Activated naive CD8-positive, alpha-beta T cell (primary cell): ENCODE data around the gene PRDM13.
A peak's percentile ranks its signal among the peaks of the same experiment; 100 is the strongest.
"Not testable (repeated sequence)": the region's sequence is repeated elsewhere in the genome, so short reads cannot be mapped to it uniquely, and the experiment has no call there.

ENCODE experiments used
- H3K27ac Mint-ChIP-seq: one replicate; pipeline ENCODE4 v1.8.0; 2021; ENCODE audit warnings: mixed read lengths
- H3K27me3 Mint-ChIP-seq: one replicate; pipeline ENCODE4 v1.8.0; 2021; ENCODE audit warnings: mixed read lengths
- H3K36me3 Mint-ChIP-seq: one replicate; pipeline ENCODE4 v1.8.0; 2021; ENCODE audit warnings: mixed read lengths
- H3K4me1 Mint-ChIP-seq: one replicate; pipeline ENCODE4 v1.8.0; 2021; ENCODE audit warnings: low read depth, mixed read lengths
- H3K4me3 Mint-ChIP-seq: one replicate; pipeline ENCODE4 v1.8.0; 2021; ENCODE audit warnings: mild to moderate bottlenecking, mixed read lengths
- H3K9me3 Mint-ChIP-seq: one replicate; pipeline ENCODE4 v1.8.0; 2021; ENCODE audit warnings: low read depth, mixed read lengths

Gene PRDM13

DNA sequence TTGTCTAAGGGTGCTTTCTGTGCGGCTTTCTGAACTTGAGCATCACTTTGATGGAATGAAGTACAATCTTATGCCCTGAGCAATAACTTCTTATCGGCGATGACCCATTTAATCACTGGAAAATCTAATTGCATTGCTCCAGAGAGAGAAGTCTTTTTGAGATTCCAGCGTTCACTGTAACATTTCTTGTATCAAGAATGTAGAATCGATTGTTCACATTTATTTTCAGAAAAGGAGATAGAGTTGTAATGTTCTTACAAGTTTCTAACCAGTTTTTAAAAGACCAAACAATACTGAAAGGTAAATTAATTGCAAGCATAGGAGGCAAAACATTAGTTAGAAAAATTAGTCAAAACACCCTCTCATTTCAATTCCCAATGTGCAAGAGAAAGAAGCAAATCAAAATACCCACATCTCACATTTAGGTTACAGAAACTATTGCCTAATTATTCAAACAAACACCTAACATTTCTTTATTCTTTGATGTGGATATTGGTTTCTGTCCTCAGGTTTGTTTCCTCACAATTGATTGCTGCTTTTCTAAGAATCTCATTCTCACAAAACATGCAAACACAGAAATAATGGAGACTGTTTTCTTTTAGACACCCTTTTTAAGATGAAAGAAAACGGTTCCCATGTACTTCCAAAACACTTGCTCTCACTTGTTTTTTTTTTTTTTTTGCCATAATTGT lies 14.8 kb upstream of the PRDM13 start:
- peaks cover 5% of the 10 kb centered on the region for H3K9me3 Mint-ChIP-seq
- H3K27me3 Mint-ChIP-seq: peaks cover 52% of the 10 kb centered on the region
- H3K27ac Mint-ChIP-seq: no peak overlapping the region
- peaks cover 2% of the 10 kb centered on the region for H3K36me3 Mint-ChIP-seq
- peak overlapping the region; percentile 38 for H3K4me3 Mint-ChIP-seq
- H3K4me1 Mint-ChIP-seq: peaks cover 30% of the 10 kb centered on the region

DNA sequence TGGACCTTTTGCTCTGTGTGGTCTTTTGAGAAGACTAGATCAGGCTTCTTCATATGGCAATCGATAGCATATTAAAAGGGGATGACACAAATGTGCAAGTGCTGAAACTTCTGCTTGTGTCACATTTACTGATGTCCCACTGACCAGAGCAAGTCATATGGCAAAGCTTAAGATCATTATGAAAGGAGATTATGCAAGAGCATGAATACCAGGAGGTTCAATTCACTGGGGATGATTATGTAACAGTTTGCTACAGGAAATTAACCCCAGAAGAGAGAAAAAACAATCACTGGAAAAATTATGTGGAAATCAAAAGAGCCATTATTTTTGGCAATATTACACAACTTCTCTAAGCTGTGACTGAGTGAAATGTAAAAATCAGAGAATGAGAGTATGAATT lies 13.7 kb upstream of the PRDM13 start:
- Mint-ChIP-seq H3K4me1 (peaks cover 30% of the 10 kb centered on the region), H3K4me3 (no peak overlapping the region), H3K9me3 (peaks cover 5% of the 10 kb centered on the region), H3K27ac (no peak overlapping the region), H3K27me3 (peaks cover 55% of the 10 kb centered on the region), H3K36me3 (peaks cover 2% of the 10 kb centered on the region)

DNA sequence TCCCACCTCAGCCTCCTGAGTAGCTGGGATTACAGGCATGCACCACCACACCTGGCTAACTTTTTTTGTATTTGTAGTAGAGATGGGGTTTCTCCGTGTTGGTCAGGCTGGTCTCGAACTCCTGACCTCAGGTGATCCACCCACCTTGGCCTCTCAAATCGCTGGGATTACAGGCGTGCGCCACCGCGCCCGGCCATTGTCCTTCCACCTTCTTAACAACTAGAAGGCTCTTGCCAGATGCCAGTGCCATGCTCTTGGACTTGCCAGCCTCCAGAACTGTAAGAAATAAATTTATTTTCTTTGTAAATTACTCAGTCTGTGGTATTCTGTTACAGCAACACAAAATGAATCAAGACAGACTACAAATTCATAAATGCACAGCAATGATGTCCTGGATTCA lies 11.9 kb upstream of the PRDM13 start:
- peaks cover 63% of the 10 kb centered on the region for H3K27me3 Mint-ChIP-seq
- H3K36me3 Mint-ChIP-seq, H3K4me3 Mint-ChIP-seq, H3K9me3 Mint-ChIP-seq, H3K27ac Mint-ChIP-seq: not testable (repeated sequence)
- H3K4me1 Mint-ChIP-seq: peaks cover 19% of the 10 kb centered on the region

DNA sequence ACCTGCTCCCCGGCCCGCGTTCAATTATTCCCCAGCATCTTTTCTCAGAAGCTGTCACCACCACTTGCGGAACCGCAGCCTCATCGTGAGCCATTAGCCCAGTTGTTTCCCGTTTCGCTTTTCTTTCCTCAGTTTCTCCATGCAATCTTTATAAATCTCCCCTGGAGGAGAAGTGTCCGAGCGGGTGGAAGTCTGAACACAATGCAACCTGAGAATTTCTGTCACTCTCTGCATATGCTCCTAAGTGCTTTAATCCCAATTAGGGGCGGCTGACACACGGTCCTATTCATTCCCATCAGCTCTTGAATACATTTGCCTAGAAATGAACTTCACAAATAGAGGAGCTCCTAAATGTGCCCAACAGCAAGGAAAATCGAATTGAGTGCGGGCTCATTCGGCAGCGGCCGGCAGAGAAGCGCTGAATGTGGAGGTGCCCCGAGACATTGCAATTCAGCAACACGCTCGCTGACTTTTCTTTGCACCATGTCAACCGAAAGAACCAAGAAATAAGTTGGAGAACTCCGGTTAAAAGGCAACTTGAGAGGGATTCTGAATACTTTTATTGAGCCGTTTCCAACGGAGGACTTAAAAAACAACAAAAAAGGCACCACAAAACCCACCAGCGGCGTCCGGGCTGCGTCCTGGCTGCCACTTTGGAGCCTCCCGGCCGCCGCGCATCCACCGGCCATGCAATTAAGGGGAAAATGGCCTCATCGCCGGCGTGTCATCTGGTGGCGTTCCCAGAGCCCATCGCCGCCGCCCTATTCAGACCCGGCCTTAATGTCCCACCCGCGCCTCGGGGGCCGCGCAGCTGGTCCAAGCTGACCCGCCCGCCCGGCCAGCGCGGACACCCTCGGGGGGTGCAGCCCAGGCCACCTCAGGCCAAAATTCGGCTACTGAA lies 3.9 kb upstream of the PRDM13 start:
- Mint-ChIP-seq H3K36me3 (no peaks in the 10 kb centered on the region), H3K9me3 (peaks cover 3% of the 10 kb centered on the region), H3K27ac (no peak overlapping the region), H3K4me3 (peak overlapping the region; percentile 71), H3K4me1 (peaks cover 28% of the 10 kb centered on the region), H3K27me3 (peaks cover 59% of the 10 kb centered on the region)

DNA sequence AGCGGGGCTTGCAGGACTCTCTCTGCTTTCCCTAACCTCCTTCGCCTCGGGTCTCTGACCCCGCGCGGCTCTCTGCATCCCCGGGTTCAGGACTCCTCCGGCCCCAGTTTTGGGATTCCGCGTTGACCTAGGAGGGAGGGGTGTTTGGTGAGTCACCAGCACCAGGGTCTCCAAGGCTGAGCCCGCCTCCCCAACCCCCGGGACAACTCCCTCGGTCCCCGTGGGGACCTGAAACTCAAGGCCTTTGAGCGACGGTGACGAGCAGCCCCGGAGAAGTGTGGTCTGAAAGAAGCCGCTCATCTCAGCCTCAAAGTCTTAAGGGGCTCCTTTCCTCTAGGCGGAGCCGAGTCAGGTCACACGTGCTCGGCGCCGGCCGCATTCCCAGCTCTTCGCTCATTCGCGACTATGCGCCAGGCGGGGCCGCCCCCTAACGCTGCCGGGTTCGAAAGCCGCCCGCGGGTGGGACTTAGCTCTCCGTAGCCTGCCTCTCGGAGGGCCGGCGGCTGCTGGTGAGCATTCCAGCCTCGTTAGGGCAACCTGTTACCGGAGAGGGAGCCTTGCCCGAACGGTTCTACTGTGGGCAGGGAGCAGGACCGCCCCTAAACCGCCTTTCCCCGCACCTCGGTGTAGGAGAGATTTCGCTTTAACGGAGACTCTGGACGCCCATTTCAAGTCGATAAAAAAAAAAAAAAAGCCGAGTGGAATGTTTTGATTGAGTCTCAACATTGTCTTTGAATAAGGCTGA lies 3.0 kb upstream of the PRDM13 start:
- peaks cover 3% of the 10 kb centered on the region for H3K9me3 Mint-ChIP-seq
- H3K36me3 Mint-ChIP-seq: no peaks in the 10 kb centered on the region
- no peak overlapping the region for H3K27ac Mint-ChIP-seq
- peaks cover 57% of the 10 kb centered on the region for H3K27me3 Mint-ChIP-seq
- peak overlapping the region; percentile 70 for H3K4me3 Mint-ChIP-seq
- peaks cover 28% of the 10 kb centered on the region for H3K4me1 Mint-ChIP-seq

DNA sequence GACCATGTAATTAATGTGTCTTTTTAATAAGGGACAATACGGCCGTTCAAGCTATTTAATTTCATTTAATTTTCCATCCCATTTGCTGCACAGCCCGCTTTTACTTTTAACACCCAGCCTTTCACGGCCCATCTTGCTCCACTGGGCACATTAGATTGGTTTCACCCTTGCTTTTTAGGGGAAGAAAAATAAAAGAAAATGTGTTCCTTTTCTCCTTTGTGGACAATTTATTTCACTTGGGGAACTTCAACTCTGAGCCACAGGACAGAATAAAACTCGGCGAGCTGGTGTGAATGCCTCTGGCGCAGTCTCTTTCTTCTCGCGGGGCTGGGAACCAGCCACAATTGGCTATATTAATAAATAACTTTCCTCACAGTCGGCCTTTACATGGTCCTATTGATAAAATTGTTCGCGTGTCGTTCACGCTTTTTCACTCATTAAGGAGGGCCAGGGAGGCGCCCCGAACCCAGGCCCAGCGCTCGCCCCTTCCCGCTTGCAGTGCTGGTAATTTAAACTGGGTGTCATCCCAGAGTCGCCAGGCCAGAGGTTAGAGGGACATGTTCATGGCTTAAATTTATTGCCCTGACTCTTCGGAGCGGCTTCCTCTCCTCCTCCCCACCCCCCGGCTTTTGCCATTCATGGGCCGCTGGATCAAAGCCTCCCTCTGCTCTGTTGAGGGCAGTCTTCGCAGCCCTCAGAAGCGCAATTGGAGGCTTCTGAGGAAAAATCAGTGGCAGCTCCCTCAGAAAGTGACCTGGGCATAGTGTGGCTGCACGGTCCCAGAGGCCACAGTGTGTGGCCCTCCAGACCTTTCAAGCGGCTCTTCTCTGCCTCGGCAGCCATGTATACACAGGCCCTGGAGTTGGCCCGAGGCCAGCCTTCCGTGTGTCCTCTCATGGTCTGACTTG lies 2.2 kb upstream of the PRDM13 start:
- Mint-ChIP-seq H3K4me1 (peaks cover 34% of the 10 kb centered on the region), H3K4me3 (peak overlapping the region; percentile 70), H3K27me3 (peaks cover 56% of the 10 kb centered on the region), H3K9me3 (peaks cover 3% of the 10 kb centered on the region), H3K27ac (no peak overlapping the region), H3K36me3 (no peaks in the 10 kb centered on the region)

DNA sequence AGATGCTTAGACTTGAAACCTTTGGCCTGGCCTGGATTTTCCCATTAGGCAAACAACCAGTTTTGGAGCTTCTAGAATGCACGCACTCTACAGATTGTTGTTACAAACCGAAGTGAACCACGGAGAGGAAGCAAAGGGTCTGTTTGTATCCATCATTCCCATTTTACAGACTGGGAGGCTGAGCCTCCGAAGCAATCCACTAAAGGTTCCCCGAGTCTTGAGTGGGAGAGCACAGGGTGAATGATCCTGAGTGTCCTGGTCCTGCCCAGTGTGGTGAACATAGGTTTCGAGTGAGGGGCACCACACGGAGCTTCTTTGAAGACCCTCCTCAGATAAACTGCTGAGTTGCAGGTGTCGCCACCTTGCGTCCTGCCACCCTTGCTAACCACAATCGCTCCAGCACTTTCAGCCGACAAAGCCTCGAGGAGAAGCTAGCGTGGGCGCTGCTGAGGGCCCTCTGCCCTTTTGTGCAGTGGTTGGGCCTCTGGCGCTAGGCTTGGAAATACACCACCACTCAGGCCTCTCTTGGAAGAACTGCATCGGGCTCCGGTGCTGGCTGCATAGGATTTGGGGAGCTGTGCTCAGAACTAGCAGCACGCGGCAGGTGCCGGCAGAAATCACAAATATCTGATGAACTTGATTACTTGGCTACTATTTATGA lies 1.4 kb upstream of the PRDM13 start:
- no peaks in the 10 kb centered on the region for H3K36me3 Mint-ChIP-seq
- peaks cover 57% of the 10 kb centered on the region for H3K27me3 Mint-ChIP-seq
- no peak overlapping the region for H3K4me3 Mint-ChIP-seq
- H3K4me1 Mint-ChIP-seq: peaks cover 38% of the 10 kb centered on the region
- no peak overlapping the region for H3K27ac Mint-ChIP-seq
- peaks cover 3% of the 10 kb centered on the region for H3K9me3 Mint-ChIP-seq

DNA sequence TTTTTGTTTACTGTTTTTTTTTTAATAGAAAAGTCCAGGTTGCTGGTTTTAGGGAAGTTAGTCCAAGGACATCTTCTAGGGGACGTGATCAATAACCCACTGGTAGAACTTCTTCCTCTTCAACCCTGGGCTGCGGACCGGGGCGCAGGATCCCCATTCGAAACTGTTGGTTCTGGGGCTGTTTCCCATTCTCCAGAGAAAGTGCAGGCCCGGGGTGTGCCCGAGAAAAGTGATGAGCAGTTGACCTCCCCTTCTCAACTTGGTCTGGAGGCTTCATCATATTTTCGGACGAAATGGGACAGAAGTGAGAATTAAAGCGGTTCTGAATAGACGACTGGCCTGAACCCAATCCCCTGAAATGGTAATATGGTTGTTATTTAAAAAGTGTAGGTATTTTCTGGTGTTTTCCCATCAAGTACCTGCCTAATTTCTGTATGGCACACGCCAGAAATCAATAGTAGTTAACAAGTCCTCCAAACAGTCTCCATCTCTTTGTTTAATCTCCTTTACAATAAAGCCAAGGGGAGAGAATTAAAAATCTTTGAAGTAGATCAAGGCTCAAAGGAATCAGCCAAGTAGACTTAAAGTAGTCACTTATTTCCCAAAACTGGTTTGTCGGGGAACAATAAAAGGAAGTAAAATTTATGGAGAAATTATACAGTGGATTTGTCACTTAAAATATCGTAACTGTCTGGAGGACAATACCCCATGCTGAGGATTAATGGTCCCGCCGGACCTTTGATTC lies 550 bp upstream of the PRDM13 start:
- H3K4me3 Mint-ChIP-seq: no peak overlapping the region
- peaks cover 3% of the 10 kb centered on the region for H3K9me3 Mint-ChIP-seq
- no peaks in the 10 kb centered on the region for H3K36me3 Mint-ChIP-seq
- H3K27ac Mint-ChIP-seq: no peak overlapping the region
- peaks cover 59% of the 10 kb centered on the region for H3K27me3 Mint-ChIP-seq
- H3K4me1 Mint-ChIP-seq: peaks cover 47% of the 10 kb centered on the region

DNA sequence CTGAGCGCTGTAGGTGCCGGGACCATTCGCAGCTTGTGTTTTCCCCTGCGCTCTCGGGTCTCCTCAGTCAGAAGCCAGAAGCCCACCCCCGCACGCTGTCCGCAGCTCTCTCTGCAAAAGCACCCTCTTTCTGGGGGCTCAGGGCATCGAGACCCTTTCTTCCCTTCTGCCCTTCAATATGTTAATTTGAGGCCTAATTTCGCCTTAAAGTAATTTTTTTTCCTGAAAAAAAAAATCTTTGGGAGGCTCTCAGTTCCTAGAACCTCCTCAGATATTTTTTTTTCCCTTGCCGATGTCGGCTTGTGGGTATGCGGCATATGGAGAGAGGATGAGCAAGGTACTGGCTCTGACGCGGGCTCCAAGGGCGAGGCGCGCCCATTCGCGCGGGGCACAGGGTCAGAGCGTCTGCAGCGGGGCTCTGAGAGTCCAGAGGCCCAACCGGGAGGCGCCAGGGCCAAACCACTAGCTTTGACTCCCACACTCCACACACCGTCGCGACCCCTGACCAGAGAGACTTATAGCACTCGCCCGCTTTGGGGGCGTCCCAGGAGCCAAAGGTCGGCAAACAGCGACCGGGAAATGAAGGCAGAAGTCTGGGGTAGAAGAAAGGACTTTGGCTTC lies 893 bp downstream of the PRDM13 start:
- Mint-ChIP-seq H3K4me1 (peaks cover 52% of the 10 kb centered on the region), H3K9me3 (peaks cover 3% of the 10 kb centered on the region), H3K27ac (no peak overlapping the region), H3K36me3 (no peaks in the 10 kb centered on the region), H3K4me3 (no peak overlapping the region), H3K27me3 (peaks cover 62% of the 10 kb centered on the region)

DNA sequence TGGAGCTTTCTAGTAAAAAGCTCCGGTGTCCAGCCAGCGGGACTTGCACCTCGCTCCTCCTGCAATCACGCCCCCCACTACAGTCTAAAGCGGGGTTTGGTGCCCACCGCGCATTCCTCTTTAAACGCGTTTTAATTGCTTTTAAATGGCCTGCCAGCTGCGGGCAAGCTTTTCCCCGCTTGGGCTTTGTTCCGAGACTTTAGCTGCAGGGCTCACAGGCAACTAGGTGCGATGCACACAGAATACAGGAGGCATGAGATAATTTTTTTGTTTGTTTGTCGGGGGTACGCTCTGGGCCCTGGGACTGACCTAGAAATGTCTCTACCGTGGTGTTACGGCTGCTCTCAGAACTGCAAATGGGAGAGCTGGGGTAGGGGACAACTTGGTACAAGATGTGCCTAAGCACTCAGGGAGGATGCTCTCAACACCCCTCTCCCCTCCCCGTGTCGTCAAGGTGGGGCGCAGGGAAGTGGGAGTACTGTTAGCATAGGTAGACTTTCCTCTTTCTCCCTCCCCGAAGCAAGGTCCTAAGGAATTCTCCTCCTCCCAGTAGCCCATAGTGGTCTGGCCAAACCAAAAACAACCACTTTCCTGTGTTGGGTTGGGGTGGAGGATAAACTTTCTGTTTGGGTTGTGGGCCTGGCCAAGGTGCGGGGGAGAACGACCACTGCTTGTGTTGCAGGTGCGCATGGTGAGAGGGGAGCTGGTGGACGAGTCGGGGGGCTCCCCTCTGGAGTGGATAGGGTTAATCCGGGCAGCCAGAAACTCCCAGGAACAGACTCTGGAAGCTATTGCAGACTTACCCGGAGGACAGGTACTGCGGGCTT lies 1.6 kb downstream of the PRDM13 start:
- peak overlapping the region; percentile 46 for H3K27ac Mint-ChIP-seq

DNA sequence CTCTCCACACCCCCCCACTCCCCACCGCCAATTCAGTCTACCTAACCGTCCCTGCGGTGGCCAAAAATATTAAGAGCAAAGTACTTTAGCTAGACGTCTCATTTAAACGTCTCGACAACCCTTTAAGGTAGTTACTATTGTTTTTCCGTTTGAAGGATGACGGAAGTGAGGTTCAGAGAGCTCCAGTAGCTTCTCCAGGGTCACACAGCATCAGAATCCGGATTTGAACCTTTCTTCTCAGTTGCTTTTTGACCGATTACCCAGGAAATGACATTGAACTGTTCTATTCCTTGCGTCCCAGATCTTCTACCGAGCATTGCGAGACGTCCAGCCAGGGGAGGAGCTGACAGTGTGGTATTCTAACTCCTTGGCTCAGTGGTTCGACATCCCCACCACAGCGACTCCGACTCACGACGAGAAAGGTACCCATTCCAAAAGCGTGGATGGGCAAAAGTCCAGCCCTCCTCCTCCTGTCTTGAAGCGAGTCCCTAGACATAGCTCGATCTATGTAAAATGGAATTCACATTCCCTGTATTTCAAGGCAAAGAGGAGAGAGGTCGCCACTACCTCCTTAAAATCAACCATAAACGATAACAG lies 2.4 kb downstream of the PRDM13 start:
- Mint-ChIP-seq H3K9me3 (peaks cover 3% of the 10 kb centered on the region), H3K27ac (peak overlapping the region; percentile 3), H3K36me3 (no peaks in the 10 kb centered on the region), H3K4me1 (peaks cover 40% of the 10 kb centered on the region), H3K4me3 (no peak overlapping the region), H3K27me3 (peaks cover 61% of the 10 kb centered on the region)

More for the DNA sequence above, 1.6 kb downstream of the PRDM13 start:
- Mint-ChIP-seq H3K4me3 (no peak overlapping the region), H3K4me1 (peaks cover 47% of the 10 kb centered on the region), H3K27me3 (peaks cover 61% of the 10 kb centered on the region), H3K36me3 (no peaks in the 10 kb centered on the region), H3K9me3 (peaks cover 3% of the 10 kb centered on the region)

DNA sequence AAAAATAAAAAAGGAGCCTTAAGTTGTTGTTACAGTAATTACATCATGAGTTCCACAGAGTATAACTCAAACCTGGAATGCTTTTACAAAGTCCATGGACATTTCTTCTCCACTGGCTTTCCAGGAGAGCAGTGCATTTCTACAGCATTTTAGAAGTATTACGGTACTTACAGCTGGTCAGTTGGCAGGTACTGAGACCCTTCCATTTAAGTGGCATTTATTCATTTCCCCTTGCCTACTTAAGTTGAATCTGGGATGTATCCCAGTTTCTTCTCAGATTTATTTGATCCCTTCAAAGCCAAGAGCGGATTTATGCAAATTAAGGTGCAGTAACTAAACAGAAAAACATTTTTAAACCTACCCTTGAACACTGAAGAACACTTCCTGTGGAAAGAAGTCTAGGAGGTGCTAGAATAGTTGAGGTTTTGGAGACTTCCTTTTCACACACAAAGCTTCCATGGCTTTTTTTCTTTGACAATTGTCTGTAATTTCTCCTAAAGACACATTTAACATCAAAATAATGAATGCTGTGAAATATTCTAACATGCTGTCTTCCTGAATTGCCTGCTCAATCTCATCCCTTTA lies 3.4 kb downstream of the PRDM13 start:
- Mint-ChIP-seq H3K36me3 (no peaks in the 10 kb centered on the region), H3K4me3 (no peak overlapping the region), H3K4me1 (peaks cover 38% of the 10 kb centered on the region), H3K27me3 (peaks cover 60% of the 10 kb centered on the region), H3K9me3 (peaks cover 3% of the 10 kb centered on the region), H3K27ac (no peak overlapping the region)
